CD4-positive, alpha-beta T cell treated with Interleukin-1 beta for 1 hour (primary cell): ENCODE measurements around the gene TJP1.
"Not testable (repeated sequence)": the region's sequence is repeated elsewhere in the genome, so short reads cannot be mapped to it uniquely, and the experiment has no call there.

Experiments used
- DNase-seq, 2 donors: peaks; one replicate each; pipeline ENCODE4 v3.0.0-alpha.2; 2020 to 2022

Gene TJP1

DNA sequence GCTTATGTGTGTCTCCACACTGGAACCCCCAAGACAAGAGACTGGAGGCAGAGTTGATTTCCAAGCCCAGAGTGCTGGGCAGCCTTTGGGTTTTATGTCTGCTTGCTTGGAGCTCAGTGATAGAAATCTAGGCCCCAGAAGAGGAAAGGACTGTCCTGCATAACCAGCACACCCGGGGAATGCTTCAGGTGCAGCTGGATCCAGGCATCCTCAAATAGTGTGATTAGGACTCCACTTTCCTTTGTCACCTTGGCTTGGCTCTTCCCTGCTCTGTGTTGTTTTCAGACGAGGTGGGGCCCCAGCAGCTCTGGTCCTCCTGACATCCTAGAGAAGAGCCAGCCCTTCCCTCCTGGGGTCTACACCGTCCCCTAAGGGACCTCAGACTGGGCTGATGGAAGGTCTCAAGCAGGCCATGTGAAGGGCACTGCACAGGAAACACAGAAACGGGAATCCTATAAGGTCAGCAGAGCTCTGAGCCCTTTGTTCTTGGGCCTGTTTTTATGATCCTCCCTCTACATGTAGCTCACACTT, 143.7 kb downstream of the TJP1 start:
- no peak for DNase-seq

DNA sequence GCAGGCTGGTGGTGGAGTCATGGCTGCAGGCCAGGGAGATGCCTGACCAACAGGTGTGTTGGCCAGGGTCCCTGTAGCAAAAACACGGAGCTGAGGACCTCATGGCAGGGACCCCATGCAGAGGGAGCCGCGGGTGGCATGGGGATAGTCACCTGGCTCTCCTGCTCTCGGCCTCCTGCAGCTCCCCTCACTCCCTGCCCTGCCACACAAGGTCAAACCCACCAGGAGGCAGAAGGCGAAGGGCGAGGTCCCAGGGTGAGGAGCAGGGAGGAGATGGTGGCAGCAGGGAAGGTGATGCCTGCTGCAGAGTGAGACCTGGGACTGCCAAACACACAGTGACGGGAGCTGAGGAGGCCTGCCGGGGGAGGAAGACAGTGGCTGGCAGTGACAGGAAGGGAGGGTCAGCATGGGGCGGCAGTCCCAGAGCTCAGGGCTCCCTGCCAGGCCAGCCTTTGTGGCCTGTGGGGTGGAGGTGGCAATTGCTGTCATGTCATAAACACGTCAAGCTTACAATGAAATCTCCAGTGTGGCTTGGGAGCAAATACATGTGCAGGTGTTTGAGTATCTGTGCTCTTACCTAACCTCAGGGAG, 144.3 kb downstream of the TJP1 start:
- no peak for DNase-seq

DNA sequence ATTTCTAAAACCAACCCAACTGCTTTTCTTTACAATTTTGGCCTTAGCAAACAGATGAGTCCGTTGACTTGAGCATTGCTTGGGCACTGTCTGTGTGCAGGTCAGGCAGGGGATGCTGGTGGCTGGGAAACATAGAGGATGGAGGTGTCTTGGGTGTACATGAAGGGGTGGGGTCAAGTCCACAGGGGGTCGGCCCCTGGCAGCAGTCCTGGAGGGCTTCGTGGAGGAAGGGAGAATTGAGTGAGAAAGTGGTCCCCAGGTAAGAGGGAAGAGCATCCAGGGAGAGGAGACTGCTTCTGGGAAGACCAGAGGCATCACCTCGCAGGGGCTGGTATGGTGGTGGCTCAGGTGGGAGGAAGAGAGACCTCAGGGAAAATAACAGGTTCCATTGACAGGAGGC, 144.8 kb downstream of the TJP1 start:
- no peak for DNase-seq

GRCh38 chr15:29676961-29677402, 145.3 kb downstream of the TJP1 start:
- no peak for DNase-seq

DNA sequence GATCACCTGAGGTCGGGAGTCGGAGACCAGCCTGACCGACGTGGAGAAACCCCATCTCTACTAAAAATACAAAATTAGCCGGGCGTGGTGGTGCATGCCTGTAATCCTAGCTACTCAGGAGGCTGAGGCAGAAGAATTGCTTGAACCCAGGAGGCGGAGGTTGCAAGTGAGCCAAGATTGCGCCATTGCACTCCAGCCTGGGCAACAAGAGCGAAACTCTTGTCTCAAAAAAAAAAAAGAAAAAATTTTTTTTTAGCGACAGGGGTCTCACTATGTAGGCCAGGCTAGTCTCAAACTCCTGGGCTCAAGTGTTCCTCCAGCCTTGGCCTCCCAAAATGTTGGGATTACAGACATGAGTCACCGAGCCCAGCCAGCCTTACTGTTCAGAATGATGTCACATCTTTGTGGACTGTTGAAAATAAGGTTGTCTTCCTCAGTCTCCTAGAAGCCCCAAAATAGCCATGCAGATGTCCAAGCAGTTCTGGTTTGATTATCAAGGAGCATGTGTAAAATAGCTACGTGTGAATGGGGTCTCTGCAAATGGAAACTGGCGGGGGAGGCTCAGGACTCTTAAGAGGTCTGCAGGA, 145.8 kb downstream of the TJP1 start:
- DNase-seq, result not testable (repeated sequence)

DNA sequence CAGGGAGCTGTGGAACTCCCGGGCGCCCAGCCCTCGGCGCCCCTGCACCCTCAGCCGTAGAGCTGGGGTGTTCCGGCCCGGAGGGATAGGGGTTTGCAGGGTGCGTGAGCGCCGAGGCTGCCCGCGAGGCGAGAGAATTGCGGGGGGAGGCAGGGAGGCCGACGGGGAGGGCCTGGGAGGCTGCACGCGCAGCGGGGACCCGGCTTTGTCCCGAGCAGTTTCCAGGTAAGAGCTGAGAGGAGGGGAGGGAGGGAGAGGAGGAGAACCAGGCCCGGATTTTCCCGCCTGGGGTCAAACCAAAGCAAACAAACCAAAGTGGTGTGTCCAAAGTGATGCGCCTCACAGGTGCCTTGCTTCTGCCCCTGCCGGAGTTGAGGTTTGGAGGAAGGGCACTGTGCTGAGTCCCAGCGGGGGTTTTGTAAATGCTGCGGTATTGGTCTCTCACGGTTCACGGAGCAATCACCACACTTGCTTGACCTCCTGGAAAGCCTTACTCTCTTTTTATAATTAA, 146.4 kb downstream of the TJP1 start:
- no peak for DNase-seq

- DNase-seq, result no peak
Observed at GRCh38 chr15:29674661-29675533, 147.4 kb downstream of the TJP1 start.

DNA sequence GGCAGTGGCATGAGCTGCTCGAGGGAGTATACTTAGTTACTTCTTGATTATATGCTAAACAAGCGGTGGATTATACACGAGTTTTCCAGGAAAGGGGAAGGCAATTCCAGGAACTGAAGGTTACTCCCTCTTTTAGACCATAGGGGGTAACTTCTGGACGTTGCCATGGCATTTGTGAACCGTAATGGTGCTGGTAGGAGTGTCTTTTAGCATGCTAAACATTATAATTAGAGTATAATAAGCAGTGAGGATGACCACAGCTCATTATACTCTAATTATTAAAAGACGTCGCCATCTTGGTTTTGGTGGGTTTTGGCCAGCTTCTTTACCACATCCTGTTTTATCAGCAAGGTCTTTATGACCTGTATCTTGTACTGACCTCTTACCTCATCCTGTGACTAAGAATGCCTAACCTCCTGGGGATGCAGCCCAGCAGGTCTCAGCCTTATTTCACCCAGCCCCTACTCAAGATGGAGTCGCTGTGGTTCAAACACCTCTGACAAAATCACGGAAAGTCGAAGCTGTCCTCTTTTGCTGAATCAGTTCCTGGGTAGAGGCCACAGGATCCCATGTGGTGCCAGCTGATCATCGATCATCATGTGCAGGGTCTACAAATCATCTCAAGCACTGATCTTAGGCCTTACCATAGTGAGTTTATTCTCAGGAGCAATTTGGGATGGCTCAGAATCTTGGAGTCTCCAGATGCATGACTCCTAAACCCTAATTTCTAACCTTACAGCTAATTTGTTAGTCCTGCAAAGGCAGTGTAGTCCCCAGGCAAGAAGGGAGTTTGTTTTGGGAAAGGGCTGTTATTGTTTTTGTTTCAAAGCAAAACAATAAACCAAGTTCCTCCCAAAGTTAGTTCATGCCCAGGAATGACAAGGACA, 149.1 kb downstream of the TJP1 start:
- no peak for DNase-seq

DNA sequence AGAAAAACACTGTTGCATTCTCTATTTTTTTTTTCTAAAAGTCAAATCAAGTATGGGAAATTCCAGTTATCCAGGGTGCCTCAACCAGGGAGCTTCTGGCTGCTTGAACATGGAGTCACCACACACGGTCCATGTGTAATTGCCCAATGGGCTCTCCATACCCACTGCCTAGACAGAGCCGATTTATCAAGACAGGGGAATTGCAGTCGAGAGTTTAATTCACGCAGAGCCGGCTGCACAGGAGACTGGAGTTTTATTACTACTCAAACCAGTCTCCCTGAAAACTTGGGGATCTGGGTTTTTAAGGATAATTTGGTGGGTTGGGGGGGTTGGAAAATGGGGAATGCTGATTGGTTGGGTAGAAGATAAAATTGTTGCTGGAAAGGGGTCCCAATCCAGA, 149.8 kb downstream of the TJP1 start:
- no peak for DNase-seq

- not testable (repeated sequence) for DNase-seq
Observed at GRCh38 chr15:29672046-29672445, 150.2 kb downstream of the TJP1 start.

GRCh38 chr15:29670998-29671981, 151.0 kb downstream of the TJP1 start:
- no peak for DNase-seq

- no peak for DNase-seq
Observed at GRCh38 chr15:29670266-29670665, 152.0 kb downstream of the TJP1 start.

GRCh38 chr15:29669823-29670222, 152.4 kb downstream of the TJP1 start:
- DNase-seq, result no peak

DNA sequence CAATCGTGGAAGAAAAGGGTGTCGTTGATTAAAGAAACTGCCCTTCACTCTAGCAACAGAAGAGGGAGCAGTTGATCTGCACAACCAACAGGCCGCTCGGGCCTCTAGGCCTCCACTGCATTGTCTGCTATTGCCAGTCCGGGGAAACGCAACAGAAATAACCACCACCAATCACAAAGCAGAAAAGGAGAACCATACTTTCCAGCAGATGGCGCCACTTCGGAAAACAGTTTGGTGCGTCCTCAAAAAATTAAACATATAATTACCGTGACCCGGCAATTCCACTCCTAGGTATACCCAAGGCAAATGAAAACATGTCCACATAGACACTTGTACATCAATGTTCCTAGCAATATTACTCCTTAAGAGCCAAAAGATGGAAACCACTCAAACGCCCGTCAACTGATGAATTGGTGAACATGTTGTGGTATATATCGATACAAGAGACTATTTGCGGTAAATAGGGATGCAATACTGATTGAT, 154.1 kb downstream of the TJP1 start:
- DNase-seq, result no peak

DNA sequence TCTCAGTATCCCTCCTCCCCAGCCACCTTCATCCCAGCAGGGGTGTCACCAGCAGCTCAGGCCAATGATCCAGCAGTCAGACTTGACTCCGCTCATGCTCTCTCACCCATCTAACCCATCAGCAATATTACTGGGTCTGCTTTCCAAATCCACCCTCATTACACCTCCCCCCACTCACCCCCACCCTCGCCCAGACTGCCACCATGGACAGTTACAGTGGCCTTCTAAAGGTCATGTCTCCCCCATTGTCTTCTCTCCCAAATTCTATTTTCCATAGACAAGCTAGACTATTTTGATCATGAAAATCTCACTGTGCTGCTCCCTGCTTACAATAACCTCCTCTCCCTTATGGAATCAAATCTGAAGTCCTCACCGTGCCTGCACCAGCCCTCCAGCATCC, 156.0 kb downstream of the TJP1 start:
- no peak for DNase-seq

- DNase-seq, result no peak
Observed at GRCh38 chr15:29665444-29666003, 156.7 kb downstream of the TJP1 start.

DNA sequence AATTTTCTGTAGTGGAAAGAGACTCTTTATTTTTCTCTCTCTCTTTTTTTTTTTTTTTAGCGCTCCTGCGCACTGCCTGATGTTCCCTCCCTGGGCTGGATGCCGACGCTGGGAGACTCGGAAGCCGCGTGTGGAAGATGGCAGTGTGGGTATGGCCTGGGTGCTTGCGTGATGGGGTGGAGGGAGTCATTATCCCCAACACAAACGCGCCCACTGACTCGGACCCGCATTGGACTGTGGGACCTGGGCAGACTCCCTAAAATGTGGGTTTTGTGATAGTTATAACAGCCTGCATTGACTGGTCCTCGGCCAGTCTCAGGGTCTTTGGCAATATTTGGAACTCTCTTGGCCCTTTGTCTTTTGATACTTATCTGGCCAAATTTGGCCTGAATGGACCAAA, 157.9 kb downstream of the TJP1 start:
- DNase-seq, result no peak

GRCh38 chr15:29657476-29657817, 164.8 kb downstream of the TJP1 start:
- not testable (repeated sequence) for DNase-seq

DNA sequence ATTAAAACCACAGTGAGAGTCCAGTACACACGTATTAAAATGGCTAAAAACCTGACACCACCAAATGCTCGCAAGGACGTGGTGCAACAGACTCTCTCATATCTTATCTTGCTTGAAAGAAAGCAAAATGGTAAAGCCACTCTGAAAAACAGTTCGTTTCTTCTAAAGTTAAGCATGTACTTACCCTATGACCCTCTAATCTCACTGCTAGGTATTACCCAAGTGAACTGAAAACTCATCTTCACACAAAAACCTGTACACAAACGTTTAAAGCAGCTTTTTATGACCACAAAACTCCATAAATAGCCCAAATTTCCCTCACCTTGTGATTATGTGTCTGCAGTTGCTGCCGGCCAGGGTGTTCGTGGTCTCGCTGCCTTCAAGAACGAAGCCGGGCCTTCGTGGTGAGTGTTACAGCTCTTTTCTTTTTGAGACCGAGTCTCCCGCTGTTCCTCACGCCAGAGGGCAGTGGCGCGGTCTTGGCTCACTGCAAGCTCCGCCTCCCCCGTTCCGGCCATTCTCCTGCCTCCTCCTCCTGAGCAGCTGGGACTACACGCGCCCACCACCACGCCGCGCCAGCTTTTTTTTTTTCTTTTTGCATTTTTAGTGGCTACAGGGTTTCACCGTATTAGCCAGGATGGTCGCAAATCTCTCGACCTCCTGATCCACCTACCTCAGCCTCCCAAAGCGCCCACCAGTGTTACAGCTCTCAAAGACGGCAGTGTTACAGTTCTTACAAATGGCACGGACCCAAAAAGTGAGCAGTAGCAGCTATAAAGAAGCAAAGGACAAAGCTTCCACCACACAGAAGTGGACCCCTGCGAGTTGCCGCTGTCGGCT, 165.4 kb downstream of the TJP1 start:
- DNase-seq, result no peak

GRCh38 chr15:29652595-29652994, 169.7 kb downstream of the TJP1 start:
- no peak for DNase-seq
